HCT116 (cell line): ENCODE results near the gene MRPL18. TPM values are rescaled to one million over a fixed set of nuclear protein-coding genes. Genes with fewer than 3 reads are reported as not detected.

Source experiments
- ATAC-seq: fragments of 200-7000 bp; cut with Tn5 transposase; 2 replicates; pipeline ENCODE4 v1.9.1; 2020; ENCODE audit warnings: mild to moderate bottlenecking, moderate library complexity
- BruUV-seq: library from RNA; stranded (reverse); fragments of 400-500 nt; replicated peaks from 2 replicates; lab custom pipeline; 2021; lab: Mats Ljungman, UMichigan
- CTCF ChIA-PET: fragments of 300-600 bp; sonication (Branson Sonifier 250); formaldehyde crosslinking; loops from one replicate; lab custom pipeline; 2021; ENCODE audit warnings: antibody characterized with exemption; lab: Charles Lee
- POLR2A ChIA-PET: fragments of 300-600, 350-600 bp; sonication (Branson Sonifier 250); formaldehyde crosslinking; loops from one replicate; lab custom pipeline; 2021; ENCODE audit warnings: antibody characterized with exemption; lab: Charles Lee
- RAD21 ChIA-PET, 2 experiments: fragments of 300-600 bp; sonication (Branson Sonifier 250); formaldehyde crosslinking; loops; one replicate each; lab custom pipeline; 2023; ENCODE audit warnings: low total read pairs in 2 of 2; ENCODE audit not compliant: uncharacterized antibody in 2 of 2, unreplicated experiment in 2 of 2, low non-redundant PET in 1 of 2; lab: Charles Lee
- DNase-seq: peaks from one replicate; pipeline ENCODE4 v3.0.0-alpha.2; 2010; ENCODE audit warnings: low read depth, low spot score
- H2AFZ ChIP-seq: fragments of 200-600 bp; shearing (Covaris generic), sonication (generic); 2 replicates; pipeline ENCODE4 v1.6.1; 2017; ENCODE audit warnings: low read depth, mixed run types, mixed read lengths, antibody characterized with exemption, low read length; ENCODE audit not compliant: poor library complexity, severe bottlenecking
- H3K27ac ChIP-seq: 2 replicates; pipeline ENCODE4 v1.5.1; 2012; ENCODE audit warnings: low read depth, low read length
- H3K27me3 ChIP-seq: fragments of 200-600 bp; sonication (generic); 2 replicates; pipeline ENCODE4 v1.6.1; 2016; ENCODE audit warnings: mixed run types, low read length, mixed read lengths; ENCODE audit not compliant: insufficient read depth
- H3K36me3 ChIP-seq, 2 experiments: fragments of 200-500 bp in 1 of 2; fragments of 200-600 bp in 1 of 2; sonication (Bioruptor generic) in 1 of 2; sonication (generic) in 1 of 2; 2 replicates each; pipeline versions ENCODE4 v1.5.1 to v1.6.1; 2014 to 2016; ENCODE audit warnings: low read length in 2 of 2, inconsistent platforms in 1 of 2, mixed read lengths in 1 of 2, mixed run types in 1 of 2; ENCODE audit not compliant: insufficient read depth in 2 of 2, control insufficient read depth in 1 of 2
- H3K4me1 ChIP-seq, 2 experiments: fragments of 200-600 bp in 1 of 2; sonication (generic) in 1 of 2; 2 replicates each; pipeline versions ENCODE4 v1.5.1 to v1.6.1; 2012 to 2017; ENCODE audit warnings: low read length in 2 of 2, inconsistent platforms in 1 of 2, mild to moderate bottlenecking in 1 of 2, mixed read lengths in 1 of 2, mixed run types in 1 of 2, moderate library complexity in 1 of 2; ENCODE audit not compliant: insufficient read depth in 2 of 2, control insufficient read depth in 1 of 2
- H3K4me2 ChIP-seq: fragments of 200-600 bp; sonication (generic); 2 replicates; pipeline ENCODE4 v1.6.1; 2017; ENCODE audit warnings: mixed run types, low read length, mixed read lengths
- H3K4me3 ChIP-seq, 2 experiments: fragments of 200-600 bp in 1 of 2; sonication (generic) in 1 of 2; replicated peaks in 1 of 2; 2 replicates each; pipeline ENCODE4 v1.5.1; 2011 to 2016; ENCODE audit warnings: low read length in 2 of 2, control low read depth in 1 of 2, low read depth in 1 of 2, mild to moderate bottlenecking in 1 of 2, mixed read lengths in 1 of 2, mixed run types in 1 of 2
- H3K79me2 ChIP-seq: fragments of 200-600 bp; sonication (generic); 2 replicates; pipeline ENCODE4 v1.6.1; 2017; ENCODE audit warnings: mild to moderate bottlenecking, mixed run types, low read length, moderate library complexity, mixed read lengths; ENCODE audit not compliant: insufficient read depth
- H3K9ac ChIP-seq: fragments of 200-600 bp; sonication (generic); 2 replicates; pipeline ENCODE4 v1.6.1; 2016; ENCODE audit warnings: low read length, mixed read lengths
- H3K9me2 ChIP-seq: fragments of 200-600 bp; sonication (generic), shearing (Covaris generic); 2 replicates; pipeline ENCODE4 v1.6.1; 2017; ENCODE audit warnings: mixed run types, mild to moderate bottlenecking, moderate library complexity; ENCODE audit not compliant: insufficient read depth
- H3K9me3 ChIP-seq, 2 experiments: fragments of 200-500 bp in 1 of 2; fragments of 200-600 bp in 1 of 2; sonication (Bioruptor generic) in 1 of 2; sonication (generic) in 1 of 2; 2 replicates each; pipeline ENCODE4 v1.6.1; 2014 to 2017; ENCODE audit warnings: low read length in 2 of 2, mixed read lengths in 2 of 2, inconsistent platforms in 1 of 2, low read depth in 1 of 2, mild to moderate bottlenecking in 1 of 2, mixed run types in 1 of 2, moderate library complexity in 1 of 2; ENCODE audit not compliant: control insufficient read depth in 1 of 2, insufficient read depth in 1 of 2
- H4K20me1 ChIP-seq: fragments of 200-600 bp; sonication (generic), shearing (Covaris generic); 2 replicates; pipeline ENCODE4 v1.6.1; 2017; ENCODE audit warnings: mixed run types, mild to moderate bottlenecking, moderate library complexity; ENCODE audit not compliant: insufficient read depth
- CEBPB ChIP-seq: IDR thresholded peaks from 2 replicates; pipeline ENCODE4 v1.6.1; 2012; ENCODE audit warnings: low read depth
- EZH2 ChIP-seq: fragments of 200-600 bp; sonication (generic); IDR thresholded peaks from 2 replicates; pipeline ENCODE4 v1.6.1; 2017; ENCODE audit warnings: antibody characterized with exemption, mixed run types
- intact Hi-C: fragments of 100-400 bp; cut with micrococcal nuclease; formaldehyde crosslinking; loops from 2 replicates; pipeline ENCODE4 v1.10.0; 2022
- total RNA-seq: library from RNA; stranded (reverse); gene quantifications from one replicate; pipeline ENCODE4 v1.2.1, GENCODE V29; 2021; ENCODE audit not compliant: unreplicated experiment

MRPL18 gene
- total RNA-seq, 1 experiment from 2014 or later: 106 TPM

DNA sequence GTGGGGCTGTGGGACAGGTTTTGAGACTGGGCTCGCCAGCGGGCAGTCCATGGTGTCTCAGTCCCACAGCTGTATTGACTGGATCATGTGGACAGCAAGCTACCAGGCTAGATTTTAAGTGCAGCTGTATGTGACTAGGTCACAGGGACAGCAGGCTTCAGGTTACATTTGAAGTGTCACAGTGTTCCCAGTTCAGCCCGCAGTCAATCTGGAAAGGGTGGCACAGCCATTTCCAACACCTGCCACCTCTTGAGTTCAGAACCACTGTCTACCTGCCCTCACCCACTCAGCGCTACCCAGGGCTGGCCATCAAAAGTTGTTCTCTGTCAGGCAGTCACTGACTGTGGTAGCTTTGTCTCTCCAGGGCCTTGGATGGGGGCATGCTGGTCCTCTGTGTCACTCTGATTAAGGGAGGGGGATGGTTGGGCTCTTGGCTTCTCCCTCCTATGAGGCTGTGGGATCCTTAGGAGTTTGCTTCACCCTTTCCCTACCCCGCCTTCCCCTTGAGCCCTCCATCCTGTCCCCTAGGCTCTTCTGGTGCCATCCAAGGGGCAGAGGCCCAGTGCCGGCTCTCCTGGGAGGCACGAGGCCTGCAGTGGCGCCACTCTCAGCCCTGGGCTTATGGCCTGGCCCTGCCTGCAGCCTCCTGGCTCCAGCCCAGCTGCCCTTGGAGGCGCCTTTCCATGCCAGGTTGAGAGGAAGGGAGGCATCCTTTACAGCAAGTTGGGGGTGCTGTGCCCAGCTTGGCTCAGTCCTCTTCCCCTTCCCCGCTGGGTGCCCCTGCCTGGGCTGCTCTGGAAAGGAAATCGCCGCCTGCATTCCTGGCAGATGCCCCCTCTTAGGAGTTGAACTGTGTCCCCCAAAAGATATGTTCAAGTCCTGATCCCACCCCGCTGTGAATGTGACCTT, 54.7 kb downstream of the MRPL18 start:
- Histone ChIP-seq H3K4me1 (no peaks in the 10 kb centered on the region), H3K9me2 (no peaks in the 10 kb centered on the region), H3K4me3 (no peak overlapping the region), H3K9ac (no peak overlapping the region), H2AFZ (no peak overlapping the region), H3K79me2 (no peaks in the 10 kb centered on the region), H3K36me3 (no peaks in the 10 kb centered on the region), H4K20me1 (no peaks in the 10 kb centered on the region), H3K27ac (no peak overlapping the region), H3K9me3 (no peaks in the 10 kb centered on the region), H3K27me3 (no peaks in the 10 kb centered on the region), H3K4me2 (no peak overlapping the region)
- ChIA-PET POLR2A (no interaction called here), RAD21 (no interaction called here), CTCF (no interaction called here)
- TF ChIP-seq CEBPB: no peak
- TF ChIP-seq EZH2: no peak
- intact Hi-C loops: no loop called here
- DNase-seq (no peak), ATAC-seq (no peak)
- no TSS peak for BruUV-seq

Other genes with a start within 250 kb of the MRPL18 start
- gene SOD2, start 97.2 kb upstream of the MRPL18 start, total RNA-seq: 98.6 TPM
- 88.6 TPM for gene WTAP, start 63.0 kb upstream of the MRPL18 start, total RNA-seq
- gene ACAT2, start 28.4 kb upstream of the MRPL18 start, total RNA-seq: 41.6 TPM
- gene TCP1, start 865 bp upstream of the MRPL18 start, total RNA-seq: 447 TPM
- gene PNLDC1, start 9.8 kb downstream of the MRPL18 start, total RNA-seq: 0.37 TPM
- gene MAS1, start 100.5 kb downstream of the MRPL18 start, total RNA-seq: not detected
- gene IGF2R, start 178.6 kb downstream of the MRPL18 start, total RNA-seq: 37.0 TPM